ENCODE data around the gene ZG16. TPM values are rescaled to one million over a fixed set of nuclear protein-coding genes. Genes with fewer than 3 reads are reported as not detected.
"Not testable (repeated sequence)": the region's sequence is repeated elsewhere in the genome, so short reads cannot be mapped to it uniquely, and the experiment has no call there.

ZG16 gene
- total RNA-seq, 1 experiment from 2014 or later = 0.26 TPM

GRCh38 chr16:29770250-29770929, 7.7 kb upstream of the ZG16 start:
- CTCF ChIA-PET = interaction anchor here (0.5 to 0.6 kb wide), 2 partner anchors 12 to 42 kb away, joined by 6 read pairs; no protein-coding TSS in a partner anchor

GRCh38 chr16:29772330-29772729, 5.7 kb upstream of the ZG16 start:
- CTCF ChIA-PET = interaction anchor here (1.0 kb wide), 1 partner anchor 12 kb away, joined by 11 read pairs; no protein-coding TSS in a partner anchor
- H3K9me2 ChIP-seq (ENCODE audit: insufficient read depth) = not testable (repeated sequence)

More at GRCh38 chr16:29770250-29770929, 7.7 kb upstream of the ZG16 start:
- no TSS peak for BruUV-seq (replicated peaks)
- H3F3A ChIP-seq (ENCODE audit: insufficient read depth, low read depth) = peaks cover 11% of the 10 kb centered on the region
- TF ChIP-seq CTCF (conservative IDR thresholded peaks at IDR 0.05) = no peak
- TF ChIP-seq EZH2 (IDR thresholded peaks at IDR 0.05; ENCODE audit: low read depth) = no peak
- POLR2A ChIA-PET (ENCODE audit: unreplicated experiment) = no interaction called here
- peaks cover 24% of the 10 kb centered on the region for H3K4me1 ChIP-seq (replicated peaks; ENCODE audit: insufficient read depth)
- H3K9me3 ChIP-seq (ENCODE audit: insufficient read depth, low read depth) = no peaks in the 10 kb centered on the region
- no peaks in the 10 kb centered on the region for H4K20me1 ChIP-seq (ENCODE audit: insufficient read depth)
- H2AFZ ChIP-seq = no peak overlapping the region
- H3K27ac ChIP-seq = no peak overlapping the region
- no peaks in the 10 kb centered on the region for H3K79me2 ChIP-seq (ENCODE audit: low read depth)
- H3K4me3 ChIP-seq = no peak overlapping the region
- no peaks in the 10 kb centered on the region for H3K27me3 ChIP-seq (ENCODE audit: insufficient read depth, low read depth)
- H3K36me3 ChIP-seq (ENCODE audit: low read depth) = no peaks in the 10 kb centered on the region
- DNase-seq = no peak
- no peaks in the 10 kb centered on the region for H3K9me2 ChIP-seq (ENCODE audit: insufficient read depth)
- intact Hi-C loops (cut with micrococcal nuclease; ENCODE audit: unreplicated experiment) = no loop called here
- no peak overlapping the region for H3K4me2 ChIP-seq

GRCh38 chr16:29774730-29775129, 3.3 kb upstream of the ZG16 start:
- Histone ChIP-seq H3K27me3 (ENCODE audit: insufficient read depth, low read depth) (no peaks in the 10 kb centered on the region), H3K27ac (no peak overlapping the region), H3K79me2 (ENCODE audit: low read depth) (no peaks in the 10 kb centered on the region), H4K20me1 (ENCODE audit: insufficient read depth) (no peaks in the 10 kb centered on the region), H3K9me2 (ENCODE audit: insufficient read depth) (no peaks in the 10 kb centered on the region), H3F3A (ENCODE audit: insufficient read depth, low read depth) (peaks cover 35% of the 10 kb centered on the region), H3K4me1 (replicated peaks; ENCODE audit: insufficient read depth) (peaks cover 56% of the 10 kb centered on the region), H2AFZ (no peak overlapping the region), H3K36me3 (ENCODE audit: low read depth) (no peaks in the 10 kb centered on the region), H3K9me3 (ENCODE audit: insufficient read depth, low read depth) (no peaks in the 10 kb centered on the region), H3K4me3 (no peak overlapping the region), H3K4me2 (no peak overlapping the region)
- no peak for DNase-seq
- TF ChIP-seq EZH2 (IDR thresholded peaks at IDR 0.05; ENCODE audit: low read depth) = no peak
- TF ChIP-seq CTCF (conservative IDR thresholded peaks at IDR 0.05) = no peak
- ChIA-PET POLR2A (ENCODE audit: unreplicated experiment) (no interaction called here), CTCF (no interaction called here)
- BruUV-seq (replicated peaks) = no TSS peak
- intact Hi-C loops (cut with micrococcal nuclease; ENCODE audit: unreplicated experiment) = no loop called here

More at GRCh38 chr16:29772330-29772729, 5.7 kb upstream of the ZG16 start:
- H3K4me3 ChIP-seq; POLR2A ChIA-PET (ENCODE audit: unreplicated experiment); intact Hi-C loops (cut with micrococcal nuclease; ENCODE audit: unreplicated experiment); H3K36me3 ChIP-seq (ENCODE audit: low read depth); H4K20me1 ChIP-seq (ENCODE audit: insufficient read depth); H3K79me2 ChIP-seq (ENCODE audit: low read depth); H3K4me2 ChIP-seq; H2AFZ ChIP-seq; H3K27ac ChIP-seq; DNase-seq; H3K27me3 ChIP-seq (ENCODE audit: insufficient read depth, low read depth); BruUV-seq (replicated peaks); H3K9me3 ChIP-seq (ENCODE audit: insufficient read depth, low read depth): not testable (repeated sequence)
- Histone ChIP-seq H3K4me1 (replicated peaks; ENCODE audit: insufficient read depth) (peaks cover 37% of the 10 kb centered on the region), H3F3A (ENCODE audit: insufficient read depth, low read depth) (peaks cover 11% of the 10 kb centered on the region; the same call in 1 of the 2 replicates)
